SK-N-SH treated with all-trans-retinoic acid at 6 μM for 48 hours (cell line): Measurements from ENCODE around the gene ANKRD55.

ENCODE experiments used
- BACH2 ChIP-seq: fragments of 250-450 bp; sonication (Bioruptor Pico); IDR thresholded peaks from 2 replicates; pipeline ENCODE4 v1.9.0; 2021; ENCODE audit warnings: mild to moderate bottlenecking, borderline replicate concordance
- CSDC2 ChIP-seq: fragments of 250-450 bp; sonication (Bioruptor Pico); IDR thresholded peaks from 2 replicates; pipeline ENCODE4 v1.5.0; 2020; ENCODE audit warnings: mild to moderate bottlenecking, moderate library complexity
- ESRRG ChIP-seq: fragments of 250-450 bp; sonication (Bioruptor Pico); IDR thresholded peaks from 2 replicates; pipeline ENCODE4 v1.6.1; 2021; ENCODE audit warnings: mild to moderate bottlenecking
- OSR1 ChIP-seq: fragments of 250-450 bp; sonication (Bioruptor Pico); IDR thresholded peaks from 2 replicates; pipeline ENCODE4 v1.8.0; 2022; ENCODE audit warnings: moderate library complexity, mild to moderate bottlenecking, inconsistent platforms
- RARB ChIP-seq: fragments of 250-450 bp; sonication (Bioruptor Pico); IDR thresholded peaks from 2 replicates; pipeline ENCODE4 v1.8.0; 2021; ENCODE audit warnings: mild to moderate bottlenecking, moderate library complexity
- ZC3H10 ChIP-seq: fragments of 250-450 bp; sonication (Bioruptor Pico); IDR thresholded peaks from 2 replicates; pipeline ENCODE4 v1.5.1; 2021; ENCODE audit warnings: mild to moderate bottlenecking, moderate library complexity
- ZFP3 ChIP-seq: fragments of 250-450 bp; sonication (Bioruptor Pico); IDR thresholded peaks from 2 replicates; pipeline ENCODE4 v1.5.0; 2020; ENCODE audit warnings: mild to moderate bottlenecking, moderate library complexity
- ZFP30 ChIP-seq: fragments of 450-650 bp; formaldehyde crosslinking; IDR thresholded peaks from 2 replicates; pipeline ENCODE4 v1.5.0; 2022; ENCODE audit warnings: mild to moderate bottlenecking, moderate library complexity
- TF ChIP-seq, protein P1 (sequence below): fragments of 250-450 bp; sonication (Bioruptor Pico); IDR thresholded peaks from 2 replicates; pipeline ENCODE4 v1.5.1; 2020; ENCODE audit warnings: low read depth, mild to moderate bottlenecking, moderate library complexity
- TF ChIP-seq, protein P2 (sequence below): fragments of 250-450 bp; sonication (Bioruptor Pico); IDR thresholded peaks from 2 replicates; pipeline ENCODE4 v1.8.0; 2020; ENCODE audit warnings: mild to moderate bottlenecking, moderate library complexity, borderline replicate concordance
- TF ChIP-seq, protein P3 (sequence below): fragments of 250-450 bp; sonication (Bioruptor Pico); IDR thresholded peaks from 2 replicates; pipeline ENCODE4 v1.5.1; 2021; ENCODE audit warnings: mild to moderate bottlenecking, moderate library complexity
- TF ChIP-seq, protein P4 (sequence below): fragments of 250-450 bp; sonication (Bioruptor Pico); IDR thresholded peaks from 2 replicates; pipeline ENCODE4 v1.5.0; 2020; ENCODE audit warnings: mild to moderate bottlenecking, moderate library complexity

DNA sequence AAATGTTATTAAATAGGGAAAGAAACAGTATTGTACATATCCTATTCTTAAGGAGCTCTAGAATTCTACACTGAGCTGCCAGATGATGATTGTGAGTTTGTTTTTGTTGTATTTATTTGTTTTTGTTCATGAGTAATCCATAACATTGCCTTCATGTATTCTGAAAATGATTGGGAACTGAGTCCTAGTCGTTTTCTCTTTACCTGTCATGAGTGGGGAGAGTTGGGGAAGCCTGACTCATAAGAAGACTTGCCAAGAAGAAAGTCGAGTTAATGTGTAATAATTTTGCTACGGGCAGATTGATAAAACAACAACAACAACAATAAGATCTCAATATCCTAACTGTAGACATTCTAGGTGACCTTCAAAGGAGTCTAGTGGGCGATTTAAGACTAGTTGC is 103.8 kb downstream of the ANKRD55 start:
- TF ChIP-seq, protein P1, sequence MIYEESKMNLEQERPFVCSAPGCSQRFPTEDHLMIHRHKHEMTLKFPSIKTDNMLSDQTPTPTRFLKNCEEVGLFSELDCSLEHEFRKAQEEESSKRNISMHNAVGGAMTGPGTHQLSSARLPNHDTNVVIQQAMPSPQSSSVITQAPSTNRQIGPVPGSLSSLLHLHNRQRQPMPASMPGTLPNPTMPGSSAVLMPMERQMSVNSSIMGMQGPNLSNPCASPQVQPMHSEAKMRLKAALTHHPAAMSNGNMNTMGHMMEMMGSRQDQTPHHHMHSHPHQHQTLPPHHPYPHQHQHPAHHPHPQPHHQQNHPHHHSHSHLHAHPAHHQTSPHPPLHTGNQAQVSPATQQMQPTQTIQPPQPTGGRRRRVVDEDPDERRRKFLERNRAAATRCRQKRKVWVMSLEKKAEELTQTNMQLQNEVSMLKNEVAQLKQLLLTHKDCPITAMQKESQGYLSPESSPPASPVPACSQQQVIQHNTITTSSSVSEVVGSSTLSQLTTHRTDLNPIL (CRISPR knock-in tag) = no peak
- TF ChIP-seq, protein P2, sequence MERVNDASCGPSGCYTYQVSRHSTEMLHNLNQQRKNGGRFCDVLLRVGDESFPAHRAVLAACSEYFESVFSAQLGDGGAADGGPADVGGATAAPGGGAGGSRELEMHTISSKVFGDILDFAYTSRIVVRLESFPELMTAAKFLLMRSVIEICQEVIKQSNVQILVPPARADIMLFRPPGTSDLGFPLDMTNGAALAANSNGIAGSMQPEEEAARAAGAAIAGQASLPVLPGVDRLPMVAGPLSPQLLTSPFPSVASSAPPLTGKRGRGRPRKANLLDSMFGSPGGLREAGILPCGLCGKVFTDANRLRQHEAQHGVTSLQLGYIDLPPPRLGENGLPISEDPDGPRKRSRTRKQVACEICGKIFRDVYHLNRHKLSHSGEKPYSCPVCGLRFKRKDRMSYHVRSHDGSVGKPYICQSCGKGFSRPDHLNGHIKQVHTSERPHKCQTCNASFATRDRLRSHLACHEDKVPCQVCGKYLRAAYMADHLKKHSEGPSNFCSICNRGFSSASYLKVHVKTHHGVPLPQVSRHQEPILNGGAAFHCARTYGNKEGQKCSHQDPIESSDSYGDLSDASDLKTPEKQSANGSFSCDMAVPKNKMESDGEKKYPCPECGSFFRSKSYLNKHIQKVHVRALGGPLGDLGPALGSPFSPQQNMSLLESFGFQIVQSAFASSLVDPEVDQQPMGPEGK (CRISPR knock-in tag) = no peak
- TF ChIP-seq RARB (CRISPR knock-in tag) (no peak), ZC3H10 (no peak), BACH2 (CRISPR knock-in tag) (no peak), OSR1 (CRISPR knock-in tag) (no peak), ZFP3 (CRISPR knock-in tag) (no peak), CSDC2 (CRISPR knock-in tag) (no peak), ZFP30 (CRISPR knock-in tag) (no peak), ESRRG (CRISPR knock-in tag) (no peak)
- TF ChIP-seq, protein P3, sequence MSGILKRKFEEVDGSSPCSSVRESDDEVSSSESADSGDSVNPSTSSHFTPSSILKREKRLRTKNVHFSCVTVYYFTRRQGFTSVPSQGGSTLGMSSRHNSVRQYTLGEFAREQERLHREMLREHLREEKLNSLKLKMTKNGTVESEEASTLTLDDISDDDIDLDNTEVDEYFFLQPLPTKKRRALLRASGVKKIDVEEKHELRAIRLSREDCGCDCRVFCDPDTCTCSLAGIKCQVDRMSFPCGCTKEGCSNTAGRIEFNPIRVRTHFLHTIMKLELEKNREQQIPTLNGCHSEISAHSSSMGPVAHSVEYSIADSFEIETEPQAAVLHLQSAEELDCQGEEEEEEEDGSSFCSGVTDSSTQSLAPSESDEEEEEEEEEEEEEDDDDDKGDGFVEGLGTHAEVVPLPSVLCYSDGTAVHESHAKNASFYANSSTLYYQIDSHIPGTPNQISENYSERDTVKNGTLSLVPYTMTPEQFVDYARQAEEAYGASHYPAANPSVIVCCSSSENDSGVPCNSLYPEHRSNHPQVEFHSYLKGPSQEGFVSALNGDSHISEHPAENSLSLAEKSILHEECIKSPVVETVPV (CRISPR knock-in tag) = no peak
- TF ChIP-seq, protein P4, sequence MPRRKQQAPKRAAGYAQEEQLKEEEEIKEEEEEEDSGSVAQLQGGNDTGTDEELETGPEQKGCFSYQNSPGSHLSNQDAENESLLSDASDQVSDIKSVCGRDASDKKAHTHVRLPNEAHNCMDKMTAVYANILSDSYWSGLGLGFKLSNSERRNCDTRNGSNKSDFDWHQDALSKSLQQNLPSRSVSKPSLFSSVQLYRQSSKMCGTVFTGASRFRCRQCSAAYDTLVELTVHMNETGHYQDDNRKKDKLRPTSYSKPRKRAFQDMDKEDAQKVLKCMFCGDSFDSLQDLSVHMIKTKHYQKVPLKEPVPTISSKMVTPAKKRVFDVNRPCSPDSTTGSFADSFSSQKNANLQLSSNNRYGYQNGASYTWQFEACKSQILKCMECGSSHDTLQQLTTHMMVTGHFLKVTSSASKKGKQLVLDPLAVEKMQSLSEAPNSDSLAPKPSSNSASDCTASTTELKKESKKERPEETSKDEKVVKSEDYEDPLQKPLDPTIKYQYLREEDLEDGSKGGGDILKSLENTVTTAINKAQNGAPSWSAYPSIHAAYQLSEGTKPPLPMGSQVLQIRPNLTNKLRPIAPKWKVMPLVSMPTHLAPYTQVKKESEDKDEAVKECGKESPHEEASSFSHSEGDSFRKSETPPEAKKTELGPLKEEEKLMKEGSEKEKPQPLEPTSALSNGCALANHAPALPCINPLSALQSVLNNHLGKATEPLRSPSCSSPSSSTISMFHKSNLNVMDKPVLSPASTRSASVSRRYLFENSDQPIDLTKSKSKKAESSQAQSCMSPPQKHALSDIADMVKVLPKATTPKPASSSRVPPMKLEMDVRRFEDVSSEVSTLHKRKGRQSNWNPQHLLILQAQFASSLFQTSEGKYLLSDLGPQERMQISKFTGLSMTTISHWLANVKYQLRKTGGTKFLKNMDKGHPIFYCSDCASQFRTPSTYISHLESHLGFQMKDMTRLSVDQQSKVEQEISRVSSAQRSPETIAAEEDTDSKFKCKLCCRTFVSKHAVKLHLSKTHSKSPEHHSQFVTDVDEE (CRISPR knock-in tag) = no peak
